Ovary (tissue), 10 donors: ENCODE data around the gene CAMTA2. TPM values are rescaled to one million over a fixed set of nuclear protein-coding genes. Genes with fewer than 3 reads are reported as not detected.

Source experiments
- DNase-seq, 5 donors: peaks; one replicate each; pipeline ENCODE4 v3.0.0-alpha.2; 2019 to 2020
- H3K27ac ChIP-seq, 2 donors: fragments of 200-600 bp; one replicate each; pipeline versions ENCODE4 v1.5.1 to v1.8.0; 2019 to 2022
- H3K27me3 ChIP-seq: fragments of 200-600 bp; one replicate; pipeline ENCODE4 v1.8.0; 2022
- H3K36me3 ChIP-seq: fragments of 200-600 bp; sonication (generic); one replicate; pipeline ENCODE4 v1.5.1; 2019
- H3K4me1 ChIP-seq: one replicate; pipeline ENCODE4 v1.8.1; 2013; ENCODE audit warnings: mild to moderate bottlenecking, moderate library complexity; ENCODE audit not compliant: insufficient read depth
- H3K4me3 ChIP-seq: fragments of 200-600 bp; sonication (generic); one replicate; pipeline ENCODE4 v1.5.1; 2017
- H3K9me3 ChIP-seq, 2 donors: fragments of 200-600 bp in 1 of 2; sonication (generic) in 1 of 2; one replicate each; pipeline versions ENCODE4 v1.5.1 to v1.8.1; 2013 to 2019; ENCODE audit warnings: mild to moderate bottlenecking in 1 of 2, moderate library complexity in 1 of 2
- EP300 ChIP-seq: sonication (generic); formaldehyde crosslinking; IDR thresholded peaks from one replicate; pipeline ENCODE4 v1.6.1; 2017; ENCODE audit warnings: antibody characterized with exemption
- POLR2A ChIP-seq: fragments of 450-650 bp; IDR thresholded peaks from one replicate; pipeline ENCODE4 v1.6.1; 2017; ENCODE audit warnings: antibody characterized with exemption, mild to moderate bottlenecking, moderate library complexity
- WGBS, 3 donors: extraction: QIAGEN DNeasy Blood & Tissue Kit in 1 of 3; methylation state at CpG; one replicate each; pipeline versions ENCODE4 v1.1.5 to v1.1.7; 2013 to 2017; 5-methylcytosine and 5-hydroxymethylcytosine counted together
- intact Hi-C, 4 donors: fragments of 100-400 bp; cut with DNase I; formaldehyde crosslinking; loops; one replicate each; pipeline versions ENCODE4 v1.11.0 to v1.15.1; 2022 to 2023
- long read RNA-seq, 3 donors: library from polyadenylated mRNA in 2 of 3; unstranded in 2 of 3; transcript quantifications; one replicate each; pipeline ENCODE4 v2.0.0 and lab custom pipeline, GENCODE V29; 2021 to 2026
- polyA plus RNA-seq, 2 donors: library from polyadenylated mRNA; stranded (reverse); fragments of 200-250 nt in 1 of 2; fragments of 350-450 nt in 1 of 2; fragmentation: Illumina TruSeq in 1 of 2; extraction: RNeasy Lipid Tissue Mini Kit (QIAGEN cat#74804) in 1 of 2; gene quantifications; one replicate each; pipeline ENCODE4 v1.2.3, GENCODE V29; 2013 to 2014
- total RNA-seq, 7 donors: library from RNA; depleted of rRNA in 2 of 7; stranded (reverse); fragments of >200 nt in 2 of 7; fragmentation: NEBNext Ultra II Directional in 3 of 7; extraction: Animal tissue kit (Norgen Biotek cat#: 25700) in 3 of 7; gene quantifications; one replicate each; pipeline versions ENCODE4 v1.1.0 to v1.2.4, GENCODE V29; 2016 to 2023
- TF ChIP-seq, protein P1 (sequence below), 3 donors: fragments of 450-650 bp in 2 of 3; fragments of 200-600 bp in 1 of 3; IDR thresholded peaks; one replicate each; pipeline versions ENCODE4 v1.5.1 to v1.8.0; 2016 to 2022; ENCODE audit warnings: antibody characterized with exemption in 3 of 3, mild to moderate bottlenecking in 1 of 3
- donor health status: DM: no; HTN: no; CAD: no; lungs with moderate emphysema.
- donor health status: DM: no; HTN: no; CAD: no.
- donor health status: Bipolar disorder and iron deficiency.
- donor health status: DM: yes; HTN: yes; CAD: no.
- donor health status: DM: no; HTN: no; CAD: no.
- donor health status: DM: yes; HTN: yes; CAD: no.

The CAMTA2 gene, protein sequence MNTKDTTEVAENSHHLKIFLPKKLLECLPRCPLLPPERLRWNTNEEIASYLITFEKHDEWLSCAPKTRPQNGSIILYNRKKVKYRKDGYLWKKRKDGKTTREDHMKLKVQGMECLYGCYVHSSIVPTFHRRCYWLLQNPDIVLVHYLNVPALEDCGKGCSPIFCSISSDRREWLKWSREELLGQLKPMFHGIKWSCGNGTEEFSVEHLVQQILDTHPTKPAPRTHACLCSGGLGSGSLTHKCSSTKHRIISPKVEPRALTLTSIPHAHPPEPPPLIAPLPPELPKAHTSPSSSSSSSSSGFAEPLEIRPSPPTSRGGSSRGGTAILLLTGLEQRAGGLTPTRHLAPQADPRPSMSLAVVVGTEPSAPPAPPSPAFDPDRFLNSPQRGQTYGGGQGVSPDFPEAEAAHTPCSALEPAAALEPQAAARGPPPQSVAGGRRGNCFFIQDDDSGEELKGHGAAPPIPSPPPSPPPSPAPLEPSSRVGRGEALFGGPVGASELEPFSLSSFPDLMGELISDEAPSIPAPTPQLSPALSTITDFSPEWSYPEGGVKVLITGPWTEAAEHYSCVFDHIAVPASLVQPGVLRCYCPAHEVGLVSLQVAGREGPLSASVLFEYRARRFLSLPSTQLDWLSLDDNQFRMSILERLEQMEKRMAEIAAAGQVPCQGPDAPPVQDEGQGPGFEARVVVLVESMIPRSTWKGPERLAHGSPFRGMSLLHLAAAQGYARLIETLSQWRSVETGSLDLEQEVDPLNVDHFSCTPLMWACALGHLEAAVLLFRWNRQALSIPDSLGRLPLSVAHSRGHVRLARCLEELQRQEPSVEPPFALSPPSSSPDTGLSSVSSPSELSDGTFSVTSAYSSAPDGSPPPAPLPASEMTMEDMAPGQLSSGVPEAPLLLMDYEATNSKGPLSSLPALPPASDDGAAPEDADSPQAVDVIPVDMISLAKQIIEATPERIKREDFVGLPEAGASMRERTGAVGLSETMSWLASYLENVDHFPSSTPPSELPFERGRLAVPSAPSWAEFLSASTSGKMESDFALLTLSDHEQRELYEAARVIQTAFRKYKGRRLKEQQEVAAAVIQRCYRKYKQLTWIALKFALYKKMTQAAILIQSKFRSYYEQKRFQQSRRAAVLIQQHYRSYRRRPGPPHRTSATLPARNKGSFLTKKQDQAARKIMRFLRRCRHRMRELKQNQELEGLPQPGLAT
- total RNA-seq (10 to 100 TPM; 10.2 to 71.2 (median 35.7) TPM), polyA plus RNA-seq (10 to 100 TPM; 21.6 to 33.0 TPM)
- long read RNA-seq, donor 1, partial matches to known transcripts, result 7 of 21 reads
- long read RNA-seq, donor 1, other reads (novel, unspliced or antisense), result 14 of 21 reads
- long read RNA-seq, donor 2, partial matches to known transcripts, result 5 of 6 reads
- long read RNA-seq, donor 2, other reads (novel, unspliced or antisense), result 0 of 6 reads
- long read RNA-seq, donor 3, partial matches to known transcripts, result 29 of 48 reads
- long read RNA-seq, donor 3, other reads (novel, unspliced or antisense), result 19 of 48 reads

DNA sequence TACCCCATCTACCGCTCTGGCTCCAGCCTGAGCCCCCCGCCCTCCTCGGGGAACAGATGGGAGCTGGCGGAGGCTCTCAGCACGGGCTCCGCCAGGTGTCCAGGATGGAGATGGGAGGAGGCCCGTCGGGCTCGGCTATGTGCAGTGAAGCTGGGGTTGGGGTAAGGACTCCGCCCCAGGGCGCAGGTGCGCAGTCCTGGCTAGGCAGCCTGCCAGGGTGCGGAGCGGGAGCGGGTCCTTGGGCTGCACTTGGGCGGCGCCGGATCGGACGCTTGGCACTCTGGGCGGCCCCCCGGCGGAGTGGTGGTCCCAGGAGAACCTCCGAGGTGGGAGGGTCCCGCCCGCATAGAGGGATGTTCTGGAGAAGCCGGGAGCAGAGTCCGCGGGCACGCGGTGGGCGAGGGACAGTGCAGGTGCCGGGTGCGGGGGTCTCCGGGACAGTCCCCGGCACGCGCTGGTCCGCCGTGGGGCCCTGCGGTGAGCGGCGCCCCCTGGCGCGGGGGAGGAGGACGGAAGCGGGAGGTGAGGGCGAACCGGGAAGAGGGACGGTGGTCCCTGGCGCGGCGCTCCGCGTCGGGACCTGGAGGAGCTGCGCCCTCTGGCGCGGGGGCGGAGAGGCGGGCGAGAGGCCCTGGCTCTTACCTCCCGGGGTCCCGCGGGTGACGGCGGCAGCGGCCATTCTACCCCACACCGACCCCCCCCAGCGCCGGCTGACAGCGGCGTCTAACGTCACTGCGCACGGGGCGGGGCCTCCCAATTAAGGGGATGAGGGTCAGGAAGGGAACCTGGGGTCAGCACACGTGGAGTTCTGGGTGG is at the start of gene CAMTA2:
Gene CAMTA2 (minus strand): TSS at position 725 of the 816 bp plus-strand sequence. CDS start 1,453 bp downstream, outside the sequence.
- intact Hi-C loops, result loop anchor here in 1 of 4 donors (5.0 kb wide), 1 partner anchor 80 kb away; no protein-coding TSS in a partner anchor
- H3K36me3 ChIP-seq, result no peaks in the 10 kb centered on the region

DNA sequence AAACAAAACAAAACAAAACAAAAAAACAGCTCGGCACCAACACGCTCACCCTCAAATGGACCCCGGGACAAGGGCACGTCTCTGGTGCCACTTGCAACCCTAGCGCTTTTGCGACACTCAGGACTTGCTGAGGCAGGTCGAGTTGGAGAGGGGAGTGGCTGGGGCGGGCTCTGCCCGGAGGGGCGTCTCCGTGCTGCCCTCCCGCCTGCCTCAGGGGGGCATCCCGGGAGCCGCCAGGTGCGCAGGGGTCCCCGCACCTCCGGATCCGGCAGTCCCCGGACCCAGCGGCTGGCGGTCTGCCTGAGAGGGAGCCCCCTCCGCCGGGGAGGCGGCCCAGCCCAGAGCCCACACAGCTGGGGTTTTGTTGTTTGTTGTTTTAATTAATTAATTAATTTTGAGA is 47.8 kb upstream of the CAMTA2 start, which contains the start of gene SLC52A1:
Gene SLC52A1 (minus strand): TSS at position 112 of the 400 bp plus-strand sequence. CDS start 820 bp downstream, outside the sequence.
- H3K27me3 ChIP-seq, result no peaks in the 10 kb centered on the region
- DNase-seq, result no peak
- no peaks in the 10 kb centered on the region for H3K9me3 ChIP-seq
- no peaks in the 10 kb centered on the region for H3K36me3 ChIP-seq
- WGBS, 3 donors, result 4 to 5% (median 4%) methylated on average over 24 of the region's 24 CpGs
- H3K27ac ChIP-seq, result no peak within 1 kb of the TSS
- intact Hi-C loops, result no loop called here
- peaks cover 2% of the 10 kb centered on the region for H3K4me1 ChIP-seq
- H3K4me3 ChIP-seq, result peak within 1 kb of the TSS; percentile 18
- TF ChIP-seq POLR2A (no peak), EP300 (no peak)
- TF ChIP-seq, protein P1, sequence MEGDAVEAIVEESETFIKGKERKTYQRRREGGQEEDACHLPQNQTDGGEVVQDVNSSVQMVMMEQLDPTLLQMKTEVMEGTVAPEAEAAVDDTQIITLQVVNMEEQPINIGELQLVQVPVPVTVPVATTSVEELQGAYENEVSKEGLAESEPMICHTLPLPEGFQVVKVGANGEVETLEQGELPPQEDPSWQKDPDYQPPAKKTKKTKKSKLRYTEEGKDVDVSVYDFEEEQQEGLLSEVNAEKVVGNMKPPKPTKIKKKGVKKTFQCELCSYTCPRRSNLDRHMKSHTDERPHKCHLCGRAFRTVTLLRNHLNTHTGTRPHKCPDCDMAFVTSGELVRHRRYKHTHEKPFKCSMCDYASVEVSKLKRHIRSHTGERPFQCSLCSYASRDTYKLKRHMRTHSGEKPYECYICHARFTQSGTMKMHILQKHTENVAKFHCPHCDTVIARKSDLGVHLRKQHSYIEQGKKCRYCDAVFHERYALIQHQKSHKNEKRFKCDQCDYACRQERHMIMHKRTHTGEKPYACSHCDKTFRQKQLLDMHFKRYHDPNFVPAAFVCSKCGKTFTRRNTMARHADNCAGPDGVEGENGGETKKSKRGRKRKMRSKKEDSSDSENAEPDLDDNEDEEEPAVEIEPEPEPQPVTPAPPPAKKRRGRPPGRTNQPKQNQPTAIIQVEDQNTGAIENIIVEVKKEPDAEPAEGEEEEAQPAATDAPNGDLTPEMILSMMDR (IDR thresholded peaks at IDR 0.05), result no peak

More for the DNA sequence above, at the start of gene CAMTA2:
- Histone ChIP-seq H3K27me3 (no peaks in the 10 kb centered on the region), H3K4me1 (peaks cover 11% of the 10 kb centered on the region), H3K4me3 (peak within 1 kb of the TSS; percentile 51), H3K9me3 (no peaks in the 10 kb centered on the region), H3K27ac (peak within 1 kb of the TSS; percentile 95 to 97)
- 0 to 1% (median 1%) methylated on average over 60 to 78 of the region's 78 CpGs for whole genome bisulfite sequencing, 3 donors
- TF ChIP-seq EP300 (no peak), POLR2A (peak; percentile 72)
- TF ChIP-seq, protein P1 (IDR thresholded peaks at IDR 0.05), result peak; percentile 50 to 83 (median 79)
- peak; percentile 90 to 93 (median 92) for DNase-seq

DNA sequence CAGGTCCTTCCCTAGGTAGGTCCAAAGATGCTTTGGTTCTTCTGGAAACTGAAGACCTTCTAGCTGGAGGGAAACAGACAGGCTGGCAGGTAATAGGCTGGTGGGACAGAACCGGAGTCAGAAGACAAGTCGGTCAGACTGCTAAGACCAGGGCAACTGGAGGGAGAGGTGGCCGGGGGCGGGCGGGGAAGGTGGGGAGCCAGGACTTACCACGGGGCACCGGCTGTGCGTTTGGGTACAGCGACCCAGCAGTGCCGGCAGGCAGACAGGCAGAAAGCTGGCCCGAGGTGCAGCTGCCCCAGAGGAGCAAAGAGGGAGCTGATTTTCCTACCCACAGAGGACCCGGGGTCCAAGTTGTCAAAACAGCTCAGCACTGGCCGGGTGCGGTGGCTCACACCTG is 47.2 kb upstream of the CAMTA2 start:
- WGBS, 3 donors, result 70 to 85% (median 84%) methylated on average over 14 of the region's 14 CpGs
- TF ChIP-seq POLR2A (no peak), EP300 (no peak)
- TF ChIP-seq, protein P1 (IDR thresholded peaks at IDR 0.05), result no peak
- H3K27ac ChIP-seq, result no peak overlapping the region
- H3K4me1 ChIP-seq, result peaks cover 2% of the 10 kb centered on the region
- H3K4me3 ChIP-seq, result no peak overlapping the region
- intact Hi-C loops, result no loop called here
- no peaks in the 10 kb centered on the region for H3K27me3 ChIP-seq
- no peak for DNase-seq
- no peaks in the 10 kb centered on the region for H3K9me3 ChIP-seq
- no peaks in the 10 kb centered on the region for H3K36me3 ChIP-seq
